ENCODE results near the gene NLGN2.

GRCh38 chr17:7374353-7374752 lies 33.3 kb upstream of the NLGN2 start:
- TF ChIP-seq YY1 (IDR thresholded peaks at IDR 0.05; ENCODE audit: low read depth) (no peak), REST (IDR thresholded peaks at IDR 0.05; ENCODE audit: low read depth) (no peak), ZBTB7A (IDR thresholded peaks at IDR 0.05; ENCODE audit: low read depth) (no peak)
